Measurements from ENCODE around the gene AUNIP.

- TF ChIP-seq CTCF (IDR thresholded peaks at IDR 0.05; ENCODE audit: insufficient read depth, low read length) (no peak), REST (IDR thresholded peaks at IDR 0.05; ENCODE audit: insufficient replicate concordance, low read depth) (no peak)
Observed at GRCh38 chr1:25790472-25790871, 68.8 kb downstream of the AUNIP start.
